Uterus (tissue), 4 donors: ENCODE data around the gene PAPSS2. TPM values are rescaled to one million over a fixed set of nuclear protein-coding genes. Genes with fewer than 3 reads are reported as not detected.

Source experiments
- DNase-seq, 2 donors: peaks; one replicate each; pipeline ENCODE4 v3.0.0-alpha.2; 2019 to 2020
- H3K27ac ChIP-seq, 2 donors: fragments of 200-600 bp; sonication (generic); 1 replicate in 1 of 2; 2 replicates in 1 of 2; pipeline ENCODE4 v1.5.1; 2016 to 2018
- H3K27me3 ChIP-seq, 2 donors: fragments of 200-600 bp; sonication (generic); one replicate each; pipeline ENCODE4 v1.5.1; 2018 to 2019; ENCODE audit warnings: control low read depth in 1 of 2
- H3K36me3 ChIP-seq, 2 donors: fragments of 200-600 bp; sonication (generic); one replicate each; pipeline ENCODE4 v1.5.1; 2019; ENCODE audit warnings: control low read depth in 1 of 2
- H3K4me1 ChIP-seq, 2 donors: fragments of 200-600 bp; sonication (generic); one replicate each; pipeline ENCODE4 v1.5.1; 2018 to 2019; ENCODE audit warnings: control low read depth in 1 of 2
- H3K4me3 ChIP-seq, 2 donors: fragments of 200-600 bp; sonication (generic); 1 replicate in 1 of 2; 2 replicates in 1 of 2; pipeline ENCODE4 v1.5.1; 2018 to 2019; ENCODE audit warnings: mild to moderate bottlenecking in 1 of 2
- H3K9me3 ChIP-seq, 2 donors: fragments of 200-600 bp; sonication (generic); one replicate each; pipeline ENCODE4 v1.5.1; 2019; ENCODE audit warnings: control low read depth in 1 of 2
- CTCF ChIP-seq, 4 experiments: fragments of 200-600 bp in 2 of 4; fragments of 450-650 bp in 2 of 4; sonication (generic) in 2 of 4; IDR thresholded peaks; one replicate each; pipeline ENCODE4 v1.5.1; 2016 to 2019; ENCODE audit warnings: antibody characterized with exemption in 4 of 4, mild to moderate bottlenecking in 2 of 4, moderate library complexity in 1 of 4
- POLR2A ChIP-seq, 2 donors: fragments of 450-650 bp; IDR thresholded peaks; one replicate each; pipeline ENCODE4 v1.6.1; 2016; ENCODE audit warnings: antibody characterized with exemption in 2 of 2, mild to moderate bottlenecking in 1 of 2, moderate library complexity in 1 of 2
- intact Hi-C: fragments of 100-400 bp; cut with DNase I; formaldehyde crosslinking; loops from one replicate; pipeline ENCODE4 v1.15.1; 2023; ENCODE audit warnings: low total_unique reads
- total RNA-seq, 4 donors: library from RNA; depleted of rRNA in 3 of 4; stranded (reverse); fragments of >200 nt in 3 of 4; gene quantifications; one replicate each; pipeline versions ENCODE4 v1.1.0 to v1.2.4, GENCODE V29; 2014 to 2023
- donor health status: DM: yes; HTN: yes; CAD: no.

Gene PAPSS2
- total RNA-seq, 4 donors from 2014 or later = 16.2 to 30.2 (median 22.9) TPM

- Histone ChIP-seq H3K27ac (no peak overlapping the region), H3K27me3 (no peaks in the 10 kb centered on the region), H3K4me3 (no peak overlapping the region), H3K36me3 (no peaks in the 10 kb centered on the region), H3K9me3 (no peaks in the 10 kb centered on the region), H3K4me1 (no peaks in the 10 kb centered on the region)
- TF ChIP-seq POLR2A (IDR thresholded peaks at IDR 0.05) (no peak), CTCF (IDR thresholded peaks at IDR 0.05) (no peak)
- intact Hi-C loops = no loop called here
- DNase-seq = no peak
Measured at GRCh38 chr10:87767253-87767652, 107.6 kb downstream of the PAPSS2 start.

GRCh38 chr10:87771871-87772500 lies 112.3 kb downstream of the PAPSS2 start:
- Histone ChIP-seq H3K9me3 (no peaks in the 10 kb centered on the region), H3K4me1 (no peaks in the 10 kb centered on the region), H3K36me3 (no peaks in the 10 kb centered on the region), H3K27ac (no peak overlapping the region), H3K27me3 (no peaks in the 10 kb centered on the region), H3K4me3 (no peak overlapping the region)
- intact Hi-C loops = no loop called here
- DNase-seq = no peak
- TF ChIP-seq POLR2A (IDR thresholded peaks at IDR 0.05) (no peak), CTCF (IDR thresholded peaks at IDR 0.05) (peak; percentile 23 to 46 (median 40))

- Histone ChIP-seq H3K9me3 (no peaks in the 10 kb centered on the region), H3K4me1 (no peaks in the 10 kb centered on the region), H3K27ac (no peak overlapping the region), H3K36me3 (no peaks in the 10 kb centered on the region), H3K4me3 (no peak overlapping the region), H3K27me3 (no peaks in the 10 kb centered on the region)
- TF ChIP-seq POLR2A (IDR thresholded peaks at IDR 0.05) (no peak), CTCF (IDR thresholded peaks at IDR 0.05) (no peak)
- intact Hi-C loops = no loop called here
- no peak for DNase-seq
Measured at GRCh38 chr10:87775766-87776165, 116.1 kb downstream of the PAPSS2 start.

- no peaks in the 10 kb centered on the region for H3K4me1 ChIP-seq
- TF ChIP-seq POLR2A (IDR thresholded peaks at IDR 0.05) (no peak), CTCF (IDR thresholded peaks at IDR 0.05) (no peak)
- H3K4me3 ChIP-seq = no peak overlapping the region
- no peaks in the 10 kb centered on the region for H3K27me3 ChIP-seq
- intact Hi-C loops = no loop called here
- H3K36me3 ChIP-seq = no peaks in the 10 kb centered on the region
- H3K9me3 ChIP-seq = no peaks in the 10 kb centered on the region
- DNase-seq = no peak
- H3K27ac ChIP-seq = no peak overlapping the region
Measured at GRCh38 chr10:87776328-87776727, 116.7 kb downstream of the PAPSS2 start.

- Histone ChIP-seq H3K9me3 (no peaks in the 10 kb centered on the region), H3K4me1 (no peaks in the 10 kb centered on the region), H3K27ac (no peak overlapping the region), H3K27me3 (no peaks in the 10 kb centered on the region), H3K4me3 (no peak overlapping the region), H3K36me3 (no peaks in the 10 kb centered on the region)
- intact Hi-C loops = no loop called here
- TF ChIP-seq POLR2A (IDR thresholded peaks at IDR 0.05) (no peak), CTCF (IDR thresholded peaks at IDR 0.05) (no peak)
- DNase-seq = no peak
Measured at GRCh38 chr10:87781545-87781944, 121.9 kb downstream of the PAPSS2 start.
